ENCODE measurements around the gene TRRAP.

The TRRAP gene

GRCh38 chr7:98958968-98959367, 80.6 kb downstream of the TRRAP start:
- peaks cover 40% of the 10 kb centered on the region for H3K36me3 Mint-ChIP-seq
- no peak overlapping the region for H3K27ac Mint-ChIP-seq
- no peaks in the 10 kb centered on the region for H3K4me1 Mint-ChIP-seq

GRCh38 chr7:98963305-98963704, 85.0 kb downstream of the TRRAP start:
- Mint-ChIP-seq H3K27me3 (no peaks in the 10 kb centered on the region), H3K27ac (no peak overlapping the region), H3K9me3 (no peaks in the 10 kb centered on the region), H3K4me3 (no peak overlapping the region), H3K4me1 (no peaks in the 10 kb centered on the region), H3K36me3 (peaks cover 33% of the 10 kb centered on the region)
- no peak for ATAC-seq (ENCODE audit: low read depth)
- no peak for DNase-seq (ENCODE audit: low spot score in 2 of 2)

More at GRCh38 chr7:98958968-98959367, 80.6 kb downstream of the TRRAP start:
- no peaks in the 10 kb centered on the region for H3K27me3 Mint-ChIP-seq
- no peak for ATAC-seq (ENCODE audit: low read depth)
- no peaks in the 10 kb centered on the region for H3K9me3 Mint-ChIP-seq
- H3K4me3 Mint-ChIP-seq, result no peak overlapping the region
- no peak for DNase-seq (ENCODE audit: low spot score in 2 of 2)

- no peak overlapping the region for H3K27ac Mint-ChIP-seq
- H3K4me1 Mint-ChIP-seq, result peaks cover 2% of the 10 kb centered on the region
- ATAC-seq (ENCODE audit: low read depth) (no peak), DNase-seq (ENCODE audit: low spot score in 2 of 2) (no peak)
- H3K9me3 Mint-ChIP-seq, result no peaks in the 10 kb centered on the region
- H3K4me3 Mint-ChIP-seq, result no peak overlapping the region
- H3K27me3 Mint-ChIP-seq, result no peaks in the 10 kb centered on the region
- peaks cover 39% of the 10 kb centered on the region for H3K36me3 Mint-ChIP-seq
These were observed 86.3 kb downstream of the TRRAP start for GRCh38 chr7:98964596-98964995.

GRCh38 chr7:98968621-98969020, 90.3 kb downstream of the TRRAP start:
- H3K4me3 Mint-ChIP-seq, result no peak overlapping the region
- H3K36me3 Mint-ChIP-seq, result peaks cover 47% of the 10 kb centered on the region
- ATAC-seq (ENCODE audit: low read depth) (no peak), DNase-seq (ENCODE audit: low spot score in 2 of 2) (no peak)
- H3K4me1 Mint-ChIP-seq, result peaks cover 2% of the 10 kb centered on the region
- H3K27me3 Mint-ChIP-seq, result no peaks in the 10 kb centered on the region
- no peak overlapping the region for H3K27ac Mint-ChIP-seq
- no peaks in the 10 kb centered on the region for H3K9me3 Mint-ChIP-seq

GRCh38 chr7:98969386-98969785, 91.1 kb downstream of the TRRAP start:
- no peak overlapping the region for H3K4me3 Mint-ChIP-seq
- peak overlapping the region; percentile 69 for H3K27ac Mint-ChIP-seq
- H3K27me3 Mint-ChIP-seq, result no peaks in the 10 kb centered on the region
- ATAC-seq (ENCODE audit: low read depth) (no peak), DNase-seq (ENCODE audit: low spot score in 2 of 2) (no peak)
- H3K4me1 Mint-ChIP-seq, result peaks cover 2% of the 10 kb centered on the region
- peaks cover 50% of the 10 kb centered on the region for H3K36me3 Mint-ChIP-seq
- H3K9me3 Mint-ChIP-seq, result no peaks in the 10 kb centered on the region

- Mint-ChIP-seq H3K36me3 (peaks cover 45% of the 10 kb centered on the region), H3K27ac (peak overlapping the region; percentile 69), H3K27me3 (no peaks in the 10 kb centered on the region), H3K4me3 (no peak overlapping the region), H3K9me3 (no peaks in the 10 kb centered on the region), H3K4me1 (peaks cover 2% of the 10 kb centered on the region)
- DNase-seq (ENCODE audit: low spot score in 2 of 2) (no peak), ATAC-seq (ENCODE audit: low read depth) (no peak)
These were observed 91.8 kb downstream of the TRRAP start for GRCh38 chr7:98970016-98970615.

GRCh38 chr7:98970805-98971204, 92.5 kb downstream of the TRRAP start:
- no peaks in the 10 kb centered on the region for H3K9me3 Mint-ChIP-seq
- ATAC-seq (ENCODE audit: low read depth) (no peak), DNase-seq (ENCODE audit: low spot score in 2 of 2) (no peak)
- H3K4me1 Mint-ChIP-seq, result peaks cover 2% of the 10 kb centered on the region
- H3K36me3 Mint-ChIP-seq, result peaks cover 48% of the 10 kb centered on the region
- H3K27me3 Mint-ChIP-seq, result no peaks in the 10 kb centered on the region
- no peak overlapping the region for H3K27ac Mint-ChIP-seq
- H3K4me3 Mint-ChIP-seq, result no peak overlapping the region

- H3K4me1 Mint-ChIP-seq, result peaks cover 1% of the 10 kb centered on the region
- H3K9me3 Mint-ChIP-seq, result no peaks in the 10 kb centered on the region
- H3K27ac Mint-ChIP-seq, result no peak overlapping the region
- no peak for ATAC-seq (ENCODE audit: low read depth)
- no peak overlapping the region for H3K4me3 Mint-ChIP-seq
- no peaks in the 10 kb centered on the region for H3K27me3 Mint-ChIP-seq
- peaks cover 48% of the 10 kb centered on the region for H3K36me3 Mint-ChIP-seq
- no peak for DNase-seq (ENCODE audit: low spot score in 2 of 2)
These were observed 95.9 kb downstream of the TRRAP start for GRCh38 chr7:98974205-98974604.

GRCh38 chr7:98974906-98975816, 96.8 kb downstream of the TRRAP start:
- no peak overlapping the region for H3K27ac Mint-ChIP-seq
- ATAC-seq (ENCODE audit: low read depth), result no peak
- no peak overlapping the region for H3K4me3 Mint-ChIP-seq
- H3K36me3 Mint-ChIP-seq, result peaks cover 50% of the 10 kb centered on the region
- no peaks in the 10 kb centered on the region for H3K9me3 Mint-ChIP-seq
- no peak for DNase-seq (ENCODE audit: low spot score in 2 of 2)
- H3K4me1 Mint-ChIP-seq, result no peaks in the 10 kb centered on the region
- no peaks in the 10 kb centered on the region for H3K27me3 Mint-ChIP-seq

- Mint-ChIP-seq H3K36me3 (peaks cover 48% of the 10 kb centered on the region), H3K4me1 (no peaks in the 10 kb centered on the region), H3K9me3 (no peaks in the 10 kb centered on the region), H3K4me3 (no peak overlapping the region), H3K27me3 (no peaks in the 10 kb centered on the region), H3K27ac (no peak overlapping the region)
- no peak for DNase-seq (ENCODE audit: low spot score in 2 of 2)
- no peak for ATAC-seq (ENCODE audit: low read depth)
These were observed 98.3 kb downstream of the TRRAP start for GRCh38 chr7:98976396-98977185.

GRCh38 chr7:98978672-98979071, 100.3 kb downstream of the TRRAP start:
- Mint-ChIP-seq H3K4me3 (no peak overlapping the region), H3K27me3 (no peaks in the 10 kb centered on the region), H3K27ac (no peak overlapping the region), H3K36me3 (peaks cover 51% of the 10 kb centered on the region), H3K4me1 (no peaks in the 10 kb centered on the region), H3K9me3 (no peaks in the 10 kb centered on the region)
- ATAC-seq (ENCODE audit: low read depth) (no peak), DNase-seq (ENCODE audit: low spot score in 2 of 2) (no peak)

GRCh38 chr7:98981701-98982100, 103.4 kb downstream of the TRRAP start:
- peaks cover 6% of the 10 kb centered on the region for H3K9me3 Mint-ChIP-seq
- H3K36me3 Mint-ChIP-seq, result peaks cover 58% of the 10 kb centered on the region
- no peak overlapping the region for H3K27ac Mint-ChIP-seq
- no peak overlapping the region for H3K4me3 Mint-ChIP-seq
- no peaks in the 10 kb centered on the region for H3K4me1 Mint-ChIP-seq
- DNase-seq (ENCODE audit: low spot score in 2 of 2), result no peak
- H3K27me3 Mint-ChIP-seq, result no peaks in the 10 kb centered on the region
- no peak for ATAC-seq (ENCODE audit: low read depth)

- Mint-ChIP-seq H3K36me3 (peaks cover 66% of the 10 kb centered on the region), H3K4me1 (no peaks in the 10 kb centered on the region), H3K9me3 (peaks cover 6% of the 10 kb centered on the region), H3K27me3 (no peaks in the 10 kb centered on the region), H3K4me3 (no peak overlapping the region), H3K27ac (no peak overlapping the region)
- ATAC-seq (ENCODE audit: low read depth) (no peak), DNase-seq (ENCODE audit: low spot score in 2 of 2) (no peak)
These were observed 104.4 kb downstream of the TRRAP start for GRCh38 chr7:98982686-98983085.

GRCh38 chr7:98984126-98984525, 105.8 kb downstream of the TRRAP start:
- Mint-ChIP-seq H3K27me3 (no peaks in the 10 kb centered on the region), H3K36me3 (peaks cover 65% of the 10 kb centered on the region), H3K9me3 (peaks cover 6% of the 10 kb centered on the region), H3K4me3 (no peak overlapping the region), H3K27ac (peak overlapping the region; percentile 48), H3K4me1 (no peaks in the 10 kb centered on the region)
- DNase-seq (ENCODE audit: low spot score in 2 of 2) (no peak), ATAC-seq (ENCODE audit: low read depth) (no peak)
